HG03354 (cell line): ENCODE results near the gene HFE.
"Not testable (repeated sequence)": the region's sequence is repeated elsewhere in the genome, so short reads cannot be mapped to it uniquely, and the experiment has no call there.

ENCODE experiments used
- ATAC-seq: cut with Tn5 transposase; IDR thresholded peaks from one replicate; pipeline ENCODE4 v1.9.1; 2021; ENCODE audit warnings: mild to moderate bottlenecking; ENCODE audit not compliant: unreplicated experiment, poor library complexity, severe bottlenecking

HFE gene

DNA sequence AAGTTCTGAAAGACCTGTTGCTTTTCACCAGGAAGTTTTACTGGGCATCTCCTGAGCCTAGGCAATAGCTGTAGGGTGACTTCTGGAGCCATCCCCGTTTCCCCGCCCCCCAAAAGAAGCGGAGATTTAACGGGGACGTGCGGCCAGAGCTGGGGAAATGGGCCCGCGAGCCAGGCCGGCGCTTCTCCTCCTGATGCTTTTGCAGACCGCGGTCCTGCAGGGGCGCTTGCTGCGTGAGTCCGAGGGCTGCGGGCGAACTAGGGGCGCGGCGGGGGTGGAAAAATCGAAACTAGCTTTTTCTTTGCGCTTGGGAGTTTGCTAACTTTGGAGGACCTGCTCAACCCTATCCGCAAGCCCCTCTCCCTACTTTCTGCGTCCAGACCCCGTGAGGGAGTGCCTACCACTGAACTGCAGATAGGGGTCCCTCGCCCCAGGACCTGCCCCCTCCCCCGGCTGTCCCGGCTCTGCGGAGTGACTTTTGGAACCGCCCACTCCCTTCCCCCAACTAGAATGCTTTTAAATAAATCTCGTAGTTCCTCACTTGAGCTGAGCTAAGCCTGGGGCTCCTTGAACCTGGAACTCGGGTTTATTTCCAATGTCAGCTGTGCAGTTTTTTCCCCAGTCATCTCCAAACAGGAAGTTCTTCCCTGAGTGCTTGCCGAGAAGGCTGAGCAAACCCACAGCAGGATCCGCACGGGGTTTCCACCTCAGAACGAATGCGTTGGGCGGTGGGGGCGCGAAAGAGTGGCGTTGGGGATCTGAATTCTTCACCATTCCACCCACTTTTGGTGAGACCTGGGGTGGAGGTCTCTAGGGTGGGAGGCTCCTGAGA lies at the start of gene HFE:
Gene HFE (plus strand): TSS at position 146 of the 832 bp plus-strand sequence. CDS start 12 bp downstream, at position 158.
- ATAC-seq, result no peak

- no peak for ATAC-seq
Observed at GRCh38 chr6:26041946-26042345, 45.3 kb upstream of the HFE start.

GRCh38 chr6:26043384-26044139 lies 43.7 kb upstream of the HFE start:
- peak; percentile 66 for ATAC-seq

DNA sequence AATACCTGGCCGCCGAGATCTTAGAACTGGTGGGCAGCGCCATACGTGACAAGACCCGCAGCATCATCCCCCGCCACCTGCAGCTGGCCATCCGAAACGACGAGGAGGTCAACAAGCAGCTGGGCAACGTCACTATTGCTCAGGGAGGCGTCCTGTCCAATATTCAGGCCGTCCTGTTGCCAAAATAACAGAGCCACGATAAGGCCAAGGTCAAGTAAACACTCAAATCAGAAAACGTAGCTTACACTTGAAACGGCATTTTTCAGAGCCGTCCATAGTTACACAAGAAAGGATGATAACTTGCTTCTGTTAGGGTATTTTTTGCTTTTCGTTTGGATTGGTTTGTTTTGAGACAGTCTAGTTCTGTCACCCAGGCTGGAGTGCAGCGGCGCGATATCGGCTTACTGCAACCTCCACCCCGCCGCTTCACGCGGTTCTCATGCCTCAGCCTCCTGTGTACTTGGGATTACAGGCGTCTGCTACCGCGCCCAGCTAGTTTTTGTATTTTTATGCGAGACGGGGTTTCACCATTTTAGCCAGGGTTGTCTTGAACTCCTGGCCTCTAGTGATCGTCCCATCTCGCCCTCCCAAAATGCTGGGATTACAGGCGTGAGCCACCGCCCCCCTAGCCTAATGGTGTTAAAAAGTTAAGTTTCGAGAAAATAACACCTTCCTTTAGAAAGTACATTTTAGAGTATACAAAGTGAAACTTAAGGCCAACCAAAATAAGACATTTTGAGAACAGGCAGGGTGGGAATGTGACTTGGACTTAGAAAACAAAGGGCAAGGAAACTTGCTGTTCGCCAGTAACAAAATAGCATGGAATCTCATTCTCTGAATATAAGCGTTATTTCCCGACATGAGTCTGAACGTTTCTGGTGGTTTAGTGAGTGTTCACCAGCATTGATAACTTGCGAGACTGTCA lies 42.8 kb upstream of the HFE start:
- peak; percentile 41 for ATAC-seq

DNA sequence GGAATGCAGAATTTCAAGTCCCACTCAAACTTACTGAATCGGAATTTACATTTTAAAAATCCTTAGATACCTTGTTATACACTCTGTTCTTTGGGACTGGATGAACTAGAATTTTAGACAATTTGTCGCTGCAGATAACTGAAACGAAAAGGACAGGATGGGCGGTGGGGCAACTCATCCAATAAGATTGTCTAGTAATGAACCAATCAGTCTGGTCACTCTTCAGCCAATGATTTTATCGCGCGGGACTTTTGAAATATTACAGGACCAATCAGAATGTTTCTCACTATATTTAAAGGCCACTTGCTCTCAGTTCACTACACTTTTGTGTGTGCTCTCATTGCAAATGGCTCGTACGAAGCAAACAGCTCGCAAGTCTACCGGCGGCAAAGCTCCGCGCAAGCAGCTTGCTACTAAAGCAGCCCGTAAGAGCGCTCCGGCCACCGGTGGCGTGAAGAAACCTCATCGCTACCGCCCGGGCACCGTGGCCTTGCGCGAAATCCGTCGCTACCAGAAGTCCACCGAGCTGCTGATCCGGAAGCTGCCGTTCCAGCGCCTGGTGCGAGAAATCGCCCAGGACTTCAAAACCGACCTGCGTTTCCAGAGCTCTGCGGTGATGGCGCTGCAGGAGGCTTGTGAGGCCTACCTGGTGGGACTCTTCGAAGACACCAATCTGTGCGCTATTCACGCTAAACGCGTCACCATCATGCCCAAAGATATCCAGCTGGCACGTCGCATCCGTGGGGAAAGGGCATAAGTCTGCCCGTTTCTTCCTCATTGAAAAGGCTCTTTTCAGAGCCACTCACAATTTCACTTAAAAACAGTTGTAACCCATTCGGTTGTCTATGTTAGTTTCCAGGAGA lies 41.9 kb upstream of the HFE start:
- ATAC-seq, result peak; percentile 54

DNA sequence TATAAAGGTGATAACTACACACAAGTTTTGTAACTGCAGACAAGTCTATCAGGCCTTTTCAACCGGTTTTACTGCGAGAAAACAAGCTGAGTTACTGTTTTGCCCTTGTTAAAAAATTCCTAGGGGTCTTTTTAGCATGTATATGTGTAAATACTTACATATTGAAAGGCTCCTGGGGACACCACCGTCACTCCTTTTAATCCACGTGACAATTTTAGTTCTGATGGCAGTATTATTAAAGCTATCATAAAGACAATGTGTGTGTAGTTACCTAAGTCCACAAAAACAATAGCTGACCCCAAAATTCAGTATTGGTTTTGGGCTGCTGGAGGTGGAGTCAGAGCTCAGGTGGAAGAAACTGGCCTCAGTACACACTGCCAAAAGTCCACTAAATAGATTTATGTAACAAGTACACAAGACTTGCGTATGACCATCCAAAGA lies 41.3 kb upstream of the HFE start:
- no peak for ATAC-seq

DNA sequence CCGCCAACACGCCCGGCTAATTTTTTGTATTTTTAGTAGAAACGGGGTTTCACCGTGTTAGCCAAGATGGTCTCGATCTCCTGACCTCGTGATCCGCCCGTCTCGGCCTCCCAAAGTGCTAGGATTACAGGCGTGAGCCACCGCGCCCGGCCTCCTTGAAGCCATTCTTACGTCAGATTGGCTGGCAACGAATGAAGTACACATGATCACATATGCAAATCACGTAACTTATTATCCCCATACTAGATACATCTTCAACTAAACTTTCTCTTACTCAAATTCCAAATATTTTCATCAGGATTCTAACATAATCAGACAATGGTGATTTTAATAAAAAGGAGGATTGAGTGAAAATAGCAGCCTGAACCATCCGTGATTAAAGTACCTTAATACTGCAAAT lies 39.9 kb upstream of the HFE start:
- ATAC-seq, result not testable (repeated sequence)

DNA sequence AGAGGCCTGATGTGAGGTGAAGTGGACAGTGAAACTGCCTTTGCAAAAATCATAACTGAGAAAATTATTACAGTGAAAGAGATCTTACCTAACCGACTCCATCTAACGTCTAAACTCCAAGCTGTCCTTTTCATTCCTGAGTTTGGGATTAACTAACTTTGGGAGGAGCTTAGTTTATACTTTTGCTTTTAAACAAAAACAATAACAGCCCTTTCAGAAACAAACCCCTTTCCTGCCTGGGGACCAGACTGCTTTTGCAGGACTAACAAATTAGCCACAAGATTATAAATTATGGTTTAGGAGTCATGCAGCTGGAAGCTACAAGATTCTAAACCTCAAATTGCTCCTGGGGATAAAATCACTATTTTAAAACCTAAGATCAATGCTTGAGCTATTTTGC lies 38.6 kb upstream of the HFE start:
- ATAC-seq, result no peak

DNA sequence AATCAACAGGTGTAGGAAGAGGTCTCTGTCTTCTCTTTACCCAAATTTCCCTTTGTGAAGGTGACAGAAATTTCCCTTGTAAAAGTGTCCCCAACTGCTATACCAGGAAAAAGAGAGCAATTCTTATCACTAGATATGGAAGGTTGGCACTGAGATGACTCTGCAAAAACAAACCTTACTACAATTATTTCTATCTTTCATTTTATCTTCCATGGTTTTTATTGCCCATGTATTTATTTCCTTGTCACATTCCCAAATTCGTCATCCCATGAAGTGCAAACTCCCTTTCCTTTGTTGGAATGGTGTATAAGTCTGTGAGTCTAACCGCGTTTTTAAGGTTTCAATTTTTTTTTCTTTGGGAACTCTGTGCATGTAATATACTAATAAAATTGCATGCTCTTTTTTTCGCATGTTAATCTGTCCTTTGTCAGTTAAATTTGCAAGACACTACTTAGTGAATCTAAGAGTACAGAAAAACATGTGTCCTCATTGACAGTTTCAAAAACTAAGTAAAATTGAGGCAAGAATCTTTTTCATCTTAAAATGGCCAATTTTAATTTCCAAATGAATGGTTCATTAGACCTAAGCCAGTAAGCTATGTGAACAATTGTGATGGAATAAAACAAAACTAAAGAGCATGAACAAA lies 35.4 kb upstream of the HFE start:
- ATAC-seq, result no peak

- not testable (repeated sequence) for ATAC-seq
Observed at GRCh38 chr6:26052762-26053250, 34.4 kb upstream of the HFE start.

GRCh38 chr6:26053992-26054780 lies 33.0 kb upstream of the HFE start:
- ATAC-seq, result no peak

- peak; percentile 63 for ATAC-seq
Observed at GRCh38 chr6:26054781-26055718, 32.2 kb upstream of the HFE start.

DNA sequence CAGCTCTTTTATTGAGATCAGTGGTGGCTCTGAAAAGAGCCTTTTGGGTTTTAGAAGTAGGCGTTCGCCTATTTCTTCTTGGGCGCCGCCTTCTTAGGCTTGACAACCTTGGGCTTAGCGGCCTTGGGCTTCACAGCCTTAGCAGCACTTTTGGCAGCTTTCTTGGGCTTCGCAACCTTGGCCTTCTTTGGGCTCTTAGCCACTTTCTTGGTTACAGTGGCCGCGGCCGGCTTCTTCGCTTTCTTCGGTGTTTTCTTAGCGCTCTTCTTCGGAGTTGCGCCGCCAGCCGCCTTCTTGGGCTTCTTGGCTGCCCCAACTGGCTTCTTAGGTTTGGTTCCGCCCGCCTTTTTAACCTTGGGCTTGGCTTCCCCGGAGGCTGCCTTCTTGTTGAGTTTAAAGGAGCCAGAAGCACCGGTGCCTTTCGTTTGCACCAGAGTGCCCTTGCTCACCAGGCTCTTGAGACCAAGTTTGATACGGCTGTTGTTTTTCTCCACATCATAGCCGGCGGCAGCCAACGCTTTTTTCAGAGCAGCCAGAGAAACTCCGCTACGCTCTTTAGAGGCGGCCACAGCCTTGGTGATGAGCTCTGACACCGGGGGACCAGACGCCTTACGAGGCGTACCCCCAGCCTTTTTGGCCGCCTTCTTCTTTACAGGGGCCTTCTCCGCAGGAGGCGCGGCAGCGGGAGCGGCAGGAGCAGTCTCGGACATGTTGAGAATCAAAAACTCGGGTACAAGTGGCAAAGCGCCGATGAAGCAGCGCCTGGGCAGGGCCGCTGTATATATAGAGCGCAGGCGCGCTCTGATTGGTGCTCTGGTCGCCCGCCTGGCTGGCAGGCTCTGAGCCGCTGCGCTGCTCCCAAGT lies 31.3 kb upstream of the HFE start:
- ATAC-seq, result peak; percentile 77

DNA sequence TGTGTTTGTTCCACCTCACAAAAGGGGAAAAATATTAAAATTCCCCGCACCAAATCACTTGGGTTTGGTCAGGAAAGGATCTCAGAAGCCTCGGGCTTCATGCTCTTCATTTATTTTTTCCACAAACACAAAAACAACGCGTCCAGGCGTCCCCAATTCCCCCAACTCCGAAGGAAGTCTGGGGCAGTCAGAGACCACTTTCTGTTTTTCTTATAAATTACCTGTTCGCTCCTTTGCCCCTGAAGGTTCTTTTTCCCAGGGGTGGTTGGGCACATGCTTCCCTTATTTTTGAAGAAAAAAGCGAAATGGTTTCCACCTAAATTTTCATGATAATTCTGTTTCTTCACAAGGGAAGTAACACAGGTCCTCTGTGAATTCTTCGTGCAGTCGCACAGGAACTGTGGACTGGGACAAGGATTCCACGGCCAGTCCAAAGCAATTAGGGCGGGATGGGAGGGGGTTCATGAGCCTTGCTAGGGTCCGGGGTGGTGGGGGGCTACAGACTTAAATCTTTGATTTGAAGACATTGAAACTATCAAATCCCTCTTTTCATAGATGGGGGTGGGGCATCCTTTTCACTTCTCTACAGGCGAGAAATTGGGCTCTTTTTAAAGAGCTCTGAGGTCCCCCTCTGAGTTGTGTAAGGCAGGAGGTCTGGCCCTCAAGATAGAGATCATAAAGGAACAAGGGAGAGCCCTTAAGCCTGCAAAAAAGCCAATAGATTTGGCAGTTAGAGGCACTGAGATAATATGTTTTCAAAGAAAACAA lies 30.5 kb upstream of the HFE start:
- ATAC-seq, result no peak

DNA sequence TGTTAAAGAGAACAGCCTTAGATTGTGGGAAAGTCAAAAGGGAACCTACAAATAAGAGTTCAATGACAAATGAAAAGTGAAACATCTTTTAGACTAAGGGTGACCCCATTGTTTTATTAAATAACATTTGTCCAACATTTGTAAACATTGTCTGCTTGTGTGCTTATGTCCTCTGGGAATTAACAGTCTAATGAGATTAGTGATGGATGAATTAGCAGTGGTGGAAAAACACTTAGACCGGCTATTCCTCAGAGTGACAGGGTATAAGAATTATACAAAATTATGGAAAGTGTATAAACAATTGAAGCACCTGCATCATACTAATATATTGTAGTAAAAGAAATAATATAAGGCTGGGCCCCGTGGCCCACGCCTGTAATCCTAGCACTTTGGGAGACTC lies 29.3 kb upstream of the HFE start:
- ATAC-seq, result no peak
